IPS DF 6.9 (cell line): Measurements from ENCODE around the gene TAC4.

Experiments
- DNase-seq: peaks from one replicate; pipeline ENCODE4 v3.0.0-alpha.2; 2013; ENCODE audit warnings: low read depth, low spot score
- H3K27ac ChIP-seq: one replicate; pipeline ENCODE4 v1.5.1; 2013; ENCODE audit warnings: low read length, control low read depth
- H3K27me3 ChIP-seq: 2 replicates; pipeline ENCODE4 v1.6.1; 2013; ENCODE audit warnings: mild to moderate bottlenecking, low read length; ENCODE audit not compliant: control insufficient read depth, insufficient read depth
- H3K36me3 ChIP-seq: 2 replicates; pipeline ENCODE4 v1.6.1; 2013; ENCODE audit warnings: low read length; ENCODE audit not compliant: control insufficient read depth, insufficient read depth
- H3K4me1 ChIP-seq: 2 replicates; pipeline ENCODE4 v1.6.1; 2013; ENCODE audit warnings: low read length; ENCODE audit not compliant: control insufficient read depth, insufficient read depth
- H3K4me3 ChIP-seq: 2 replicates; pipeline ENCODE4 v1.5.1; 2013; ENCODE audit warnings: mild to moderate bottlenecking, low read length
- H3K9me3 ChIP-seq: 2 replicates; pipeline ENCODE4 v1.6.1; 2013; ENCODE audit warnings: low read length, inconsistent platforms; ENCODE audit not compliant: control insufficient read depth, insufficient read depth
- WGBS: extraction: QIAGEN DNeasy Blood & Tissue Kit; methylation state at CpG from one replicate; pipeline ENCODE4 v1.1.7; 2013; ENCODE audit warnings: mixed read lengths, missing lambda C conversion rate; ENCODE audit not compliant: insufficient read length, insufficient coverage; 5-methylcytosine and 5-hydroxymethylcytosine counted together

Gene TAC4

GRCh38 chr17:49873466-49873865 lies 25.6 kb upstream of the TAC4 start:
- Histone ChIP-seq H3K36me3 (no peaks in the 10 kb centered on the region), H3K27ac (no peak overlapping the region), H3K27me3 (no peaks in the 10 kb centered on the region), H3K9me3 (no peaks in the 10 kb centered on the region), H3K4me3 (no peak overlapping the region), H3K4me1 (peaks cover 12% of the 10 kb centered on the region)
- no peak for DNase-seq
- WGBS: no CpG with 5 or more reads among the region's 6 CpGs

- peaks cover 12% of the 10 kb centered on the region for H3K4me1 ChIP-seq
- H3K36me3 ChIP-seq: no peaks in the 10 kb centered on the region
- no peak for DNase-seq
- WGBS: no CpG with 5 or more reads among the region's 6 CpGs
- no peak overlapping the region for H3K4me3 ChIP-seq
- H3K9me3 ChIP-seq: no peaks in the 10 kb centered on the region
- no peaks in the 10 kb centered on the region for H3K27me3 ChIP-seq
- H3K27ac ChIP-seq: no peak overlapping the region
Observed at GRCh38 chr17:49872754-49873377, 25.0 kb upstream of the TAC4 start.

- Histone ChIP-seq H3K9me3 (no peaks in the 10 kb centered on the region), H3K27me3 (no peaks in the 10 kb centered on the region), H3K27ac (no peak overlapping the region), H3K4me3 (no peak overlapping the region), H3K4me1 (peaks cover 14% of the 10 kb centered on the region), H3K36me3 (no peaks in the 10 kb centered on the region)
- no CpG with 5 or more reads among the region's 7 CpGs for WGBS
- no peak for DNase-seq
Observed at GRCh38 chr17:49871211-49871610, 23.3 kb upstream of the TAC4 start.

GRCh38 chr17:49870298-49870697 lies 22.4 kb upstream of the TAC4 start:
- Histone ChIP-seq H3K4me1 (peaks cover 8% of the 10 kb centered on the region), H3K4me3 (no peak overlapping the region), H3K27me3 (no peaks in the 10 kb centered on the region), H3K27ac (no peak overlapping the region), H3K9me3 (no peaks in the 10 kb centered on the region), H3K36me3 (no peaks in the 10 kb centered on the region)
- WGBS: 100% methylated on average over 1 of the region's 11 CpGs
- DNase-seq: no peak

GRCh38 chr17:49869038-49869374 lies 21.1 kb upstream of the TAC4 start:
- Histone ChIP-seq H3K36me3 (no peaks in the 10 kb centered on the region), H3K27ac (no peak overlapping the region), H3K4me1 (peaks cover 12% of the 10 kb centered on the region), H3K4me3 (no peak overlapping the region), H3K9me3 (no peaks in the 10 kb centered on the region), H3K27me3 (no peaks in the 10 kb centered on the region)
- WGBS: no CpG with 5 or more reads among the region's 1 CpG
- DNase-seq: no peak

DNA sequence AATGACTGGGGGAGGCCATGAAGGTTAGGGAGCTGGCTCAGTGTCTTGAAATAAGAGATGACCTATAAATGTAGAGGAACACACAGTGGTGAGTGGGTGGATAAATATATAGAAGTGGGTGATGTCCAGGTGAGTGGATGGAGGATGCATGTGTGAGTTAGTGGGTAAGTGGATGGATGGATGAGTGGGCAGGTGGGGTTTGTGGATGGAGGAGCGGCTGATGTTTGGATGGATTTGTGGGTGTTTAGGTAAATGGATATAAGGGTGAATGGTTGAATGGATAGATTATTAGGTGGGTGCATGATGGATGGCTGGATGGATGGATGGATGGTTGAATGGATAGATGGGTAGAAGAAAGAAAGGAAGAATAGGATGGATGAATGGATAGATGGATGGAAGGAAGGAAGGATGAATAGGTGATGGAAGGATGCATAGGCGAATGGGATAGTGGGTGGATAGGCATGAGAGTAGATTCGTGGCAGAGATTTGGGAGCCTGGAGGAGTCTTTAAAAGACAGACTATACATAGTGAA lies 19.1 kb upstream of the TAC4 start:
- DNase-seq: no peak
- Histone ChIP-seq H3K9me3 (no peaks in the 10 kb centered on the region), H3K4me3 (no peak overlapping the region), H3K27ac (no peak overlapping the region), H3K4me1 (peaks cover 8% of the 10 kb centered on the region; the same call in 1 of the 2 replicates), H3K27me3 (no peaks in the 10 kb centered on the region), H3K36me3 (no peaks in the 10 kb centered on the region)
- 100% methylated on average over 2 of the region's 3 CpGs for WGBS

DNA sequence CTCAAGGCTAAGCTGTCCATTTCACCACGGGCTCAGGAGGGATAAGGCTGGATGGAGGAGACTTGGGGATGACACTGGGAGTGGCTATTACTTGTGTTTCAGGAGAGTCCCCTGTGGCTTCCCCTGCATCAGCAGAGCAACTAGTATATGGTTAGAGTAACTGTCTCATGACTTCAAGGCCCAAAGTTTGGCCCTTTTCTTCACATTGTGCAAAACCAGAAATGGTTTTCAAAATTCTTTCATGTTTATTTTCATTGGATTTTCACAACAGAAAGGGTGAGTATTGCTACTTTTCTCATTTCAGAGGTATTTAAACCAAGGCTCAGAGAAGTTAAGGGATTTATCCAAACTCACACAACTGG lies 18.1 kb upstream of the TAC4 start:
- Histone ChIP-seq H3K27me3 (no peaks in the 10 kb centered on the region), H3K4me1 (peaks cover 8% of the 10 kb centered on the region; the same call in 1 of the 2 replicates), H3K36me3 (no peaks in the 10 kb centered on the region), H3K4me3 (no peak overlapping the region), H3K27ac (no peak overlapping the region), H3K9me3 (no peaks in the 10 kb centered on the region)
- WGBS: no CpG with 5 or more reads among the region's 1 CpG
- no peak for DNase-seq

DNA sequence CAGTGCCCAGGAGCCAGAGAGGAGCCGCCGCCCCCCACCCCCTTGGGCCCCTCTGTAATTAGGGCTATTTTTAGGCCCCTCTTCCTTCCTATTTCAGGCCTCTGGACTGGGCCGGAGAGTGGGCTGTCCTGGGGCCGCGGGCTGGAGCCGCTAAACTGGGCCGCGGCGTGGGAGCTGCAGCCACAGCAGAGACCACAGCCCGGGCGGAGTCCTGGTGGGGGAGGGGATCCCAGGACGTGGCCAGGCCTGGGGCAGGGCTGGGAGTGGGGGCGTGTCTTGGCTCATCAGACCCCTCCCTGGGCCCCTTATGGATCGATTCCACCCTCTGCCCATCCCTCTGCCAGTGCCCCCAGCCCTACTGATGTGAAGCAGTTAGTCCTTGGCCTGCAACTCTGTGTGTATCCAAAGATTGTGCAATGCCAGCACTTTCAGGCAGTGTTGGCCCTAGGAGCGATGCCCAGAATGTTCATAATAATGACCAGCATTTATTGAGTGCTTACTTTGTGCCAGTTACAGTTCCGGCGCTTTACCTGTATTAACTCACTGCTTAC lies 15.0 kb upstream of the TAC4 start:
- Histone ChIP-seq H3K27ac (no peak overlapping the region), H3K4me3 (no peak overlapping the region), H3K27me3 (no peaks in the 10 kb centered on the region), H3K36me3 (no peaks in the 10 kb centered on the region), H3K4me1 (peaks cover 7% of the 10 kb centered on the region; the same call in 1 of the 2 replicates), H3K9me3 (no peaks in the 10 kb centered on the region)
- no peak for DNase-seq
- no CpG with 5 or more reads among the region's 17 CpGs for WGBS

DNA sequence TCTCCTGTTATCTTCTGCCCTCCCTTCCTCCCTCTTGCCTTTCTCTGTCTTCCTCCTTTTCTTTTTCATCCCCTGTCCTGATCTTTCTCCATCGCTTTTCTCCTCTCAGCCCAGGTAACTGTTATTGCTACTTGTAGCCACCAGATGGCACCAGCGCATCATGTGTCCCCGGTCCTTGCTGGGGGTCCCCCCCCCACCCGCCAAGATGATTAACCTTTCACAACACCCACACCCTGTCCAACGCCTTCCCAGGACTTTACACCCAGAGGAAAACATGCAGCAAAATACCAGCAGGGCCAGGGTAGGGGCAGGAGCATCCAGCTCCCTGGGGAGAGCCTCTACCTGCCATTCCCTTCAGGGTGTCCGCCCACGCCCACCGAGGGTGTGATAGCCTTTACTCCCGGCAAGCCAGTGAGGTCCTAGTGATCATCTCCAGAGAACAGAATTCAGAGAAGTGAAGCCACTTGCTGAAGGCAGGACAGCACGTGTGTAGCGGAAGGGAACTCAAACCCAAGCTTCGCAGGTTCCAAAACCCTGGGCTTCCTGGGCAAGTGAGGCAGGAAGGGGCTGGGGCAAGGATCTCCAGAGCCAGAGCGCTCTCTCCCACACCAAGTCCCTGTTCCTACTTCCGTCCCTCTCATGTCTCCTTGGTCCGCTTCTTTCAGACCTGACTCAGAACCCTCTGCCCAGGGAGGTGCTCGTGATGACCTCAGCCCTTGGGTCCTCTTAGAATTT lies 13.4 kb upstream of the TAC4 start:
- H3K4me1 ChIP-seq: peaks cover 6% of the 10 kb centered on the region; the same call in 1 of the 2 replicates
- DNase-seq: no peak
- no peaks in the 10 kb centered on the region for H3K9me3 ChIP-seq
- H3K36me3 ChIP-seq: no peaks in the 10 kb centered on the region
- no peaks in the 10 kb centered on the region for H3K27me3 ChIP-seq
- H3K4me3 ChIP-seq: no peak overlapping the region
- WGBS: no CpG with 5 or more reads among the region's 16 CpGs
- no peak overlapping the region for H3K27ac ChIP-seq

DNA sequence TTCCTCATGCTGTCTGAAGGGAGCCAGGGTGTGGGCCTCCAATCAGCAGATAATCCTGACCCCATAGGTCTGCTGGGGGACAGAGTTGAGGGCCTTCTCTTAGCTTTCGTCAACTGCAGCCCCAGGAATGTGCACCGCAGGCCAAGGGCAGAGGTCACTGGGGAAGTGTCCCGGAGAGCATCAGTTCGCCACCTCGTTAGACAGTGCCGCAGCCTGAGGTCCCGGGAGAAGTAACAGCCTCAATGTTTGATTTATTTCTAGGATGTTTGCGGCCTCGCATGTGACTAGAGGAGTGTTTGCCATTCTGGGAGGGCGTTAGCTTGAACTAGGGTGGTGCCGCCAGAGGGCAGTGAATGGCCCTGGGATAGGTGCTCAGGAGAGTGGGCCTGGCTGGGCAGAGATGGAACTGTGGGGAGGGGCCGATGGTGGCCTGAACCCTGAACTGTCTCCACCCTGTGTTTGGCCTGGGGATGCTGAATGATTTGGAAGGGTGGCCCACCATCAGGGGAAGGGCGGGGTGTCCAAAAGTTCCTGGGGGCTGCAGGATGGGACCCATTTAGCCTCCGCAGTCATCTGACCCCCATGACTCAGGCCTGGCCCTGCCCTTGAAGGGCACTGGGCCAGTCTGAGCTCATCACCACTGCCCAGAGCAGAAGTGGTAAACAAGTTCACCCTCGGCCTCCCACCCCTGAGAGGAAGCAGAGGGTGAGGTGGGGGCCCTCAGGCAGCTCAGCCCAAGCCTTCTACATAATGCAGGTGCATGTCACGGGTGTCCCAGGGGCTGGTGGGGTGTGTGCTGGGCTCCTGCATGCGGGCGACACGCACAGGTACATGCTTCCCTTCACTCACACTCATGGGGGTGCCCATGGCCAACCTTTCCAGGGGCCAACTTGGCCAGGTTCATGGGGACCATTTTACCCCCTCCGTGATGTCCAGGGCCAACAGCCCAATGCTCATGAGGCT lies 12.4 kb upstream of the TAC4 start:
- Histone ChIP-seq H3K9me3 (no peaks in the 10 kb centered on the region), H3K4me1 (peaks cover 5% of the 10 kb centered on the region; the same call in 1 of the 2 replicates), H3K36me3 (no peaks in the 10 kb centered on the region), H3K27ac (no peak overlapping the region), H3K4me3 (no peak overlapping the region), H3K27me3 (no peaks in the 10 kb centered on the region)
- no CpG with 5 or more reads among the region's 20 CpGs for WGBS
- DNase-seq: no peak
